Gastroesophageal sphincter (tissue), 4 donors: ENCODE results near the gene FYTTD1. TPM values are rescaled to one million over a fixed set of nuclear protein-coding genes. Genes with fewer than 3 reads are reported as not detected.

Experiments used
- ATAC-seq: fragments of 150-250 bp; one replicate; pipeline ENCODE4 v1.9.1; 2016; ENCODE audit warnings: mild to moderate bottlenecking, moderate library complexity
- H3K27ac ChIP-seq, 4 donors: fragments of 200-600 bp; sonication (generic) in 3 of 4; 1 replicate in 3 of 4; 2 replicates in 1 of 4; pipeline ENCODE4 v1.5.1; 2016 to 2019
- H3K27me3 ChIP-seq: fragments of 200-600 bp; sonication (generic); one replicate; pipeline ENCODE4 v1.5.1; 2019
- H3K36me3 ChIP-seq, 2 donors: fragments of 200-600 bp; sonication (generic); one replicate each; pipeline ENCODE4 v1.5.1; 2019; ENCODE audit warnings: control low read depth in 1 of 2
- H3K4me1 ChIP-seq, 3 donors: fragments of 200-600 bp; sonication (generic); 1 replicate in 2 of 3; 2 replicates in 1 of 3; pipeline ENCODE4 v1.5.1; 2016 to 2019; ENCODE audit warnings: control low read depth in 2 of 3
- H3K4me3 ChIP-seq, 2 donors: fragments of 200-600 bp; sonication (generic); one replicate each; pipeline ENCODE4 v1.5.1; 2019; ENCODE audit warnings: mild to moderate bottlenecking in 1 of 2, moderate library complexity in 1 of 2
- H3K9me3 ChIP-seq, 3 donors: fragments of 200-600 bp; sonication (generic); one replicate each; pipeline ENCODE4 v1.5.1; 2017 to 2019; ENCODE audit warnings: control low read depth in 2 of 3
- EP300 ChIP-seq: sonication (generic); formaldehyde crosslinking; IDR thresholded peaks from one replicate; pipeline ENCODE4 v1.6.1; 2017; ENCODE audit warnings: antibody characterized with exemption, mild to moderate bottlenecking
- POLR2A ChIP-seq, 2 donors: fragments of 450-650 bp; IDR thresholded peaks; one replicate each; pipeline ENCODE4 v1.6.1; 2017; ENCODE audit warnings: antibody characterized with exemption in 2 of 2, mild to moderate bottlenecking in 2 of 2, moderate library complexity in 1 of 2
- POLR2AphosphoS5 ChIP-seq: sonication (generic); formaldehyde crosslinking; IDR thresholded peaks from one replicate; pipeline ENCODE4 v1.6.1; 2017; ENCODE audit warnings: antibody characterized with exemption
- WGBS, 2 donors: methylation state at CpG; one replicate each; pipeline ENCODE4 v1.1.5; 2018; ENCODE audit warnings: low coverage in 1 of 2; 5-methylcytosine and 5-hydroxymethylcytosine counted together
- total RNA-seq, 4 donors: library from RNA; depleted of rRNA; stranded (reverse); fragments of >200 nt; gene quantifications; one replicate each; pipeline ENCODE4 v1.1.0, GENCODE V29; 2016
- TF ChIP-seq, protein P1 (sequence below), 4 experiments: fragments of 200-600 bp in 2 of 4; fragments of 450-650 bp in 2 of 4; sonication (generic) in 1 of 4; IDR thresholded peaks; one replicate each; pipeline ENCODE4 v1.5.1; 2017 to 2019; ENCODE audit warnings: antibody characterized with exemption in 4 of 4, mild to moderate bottlenecking in 2 of 4, moderate library complexity in 2 of 4

FYTTD1 gene
- total RNA-seq, 4 donors from 2014 or later, result 69.1 to 88.1 (median 87.0) TPM

DNA sequence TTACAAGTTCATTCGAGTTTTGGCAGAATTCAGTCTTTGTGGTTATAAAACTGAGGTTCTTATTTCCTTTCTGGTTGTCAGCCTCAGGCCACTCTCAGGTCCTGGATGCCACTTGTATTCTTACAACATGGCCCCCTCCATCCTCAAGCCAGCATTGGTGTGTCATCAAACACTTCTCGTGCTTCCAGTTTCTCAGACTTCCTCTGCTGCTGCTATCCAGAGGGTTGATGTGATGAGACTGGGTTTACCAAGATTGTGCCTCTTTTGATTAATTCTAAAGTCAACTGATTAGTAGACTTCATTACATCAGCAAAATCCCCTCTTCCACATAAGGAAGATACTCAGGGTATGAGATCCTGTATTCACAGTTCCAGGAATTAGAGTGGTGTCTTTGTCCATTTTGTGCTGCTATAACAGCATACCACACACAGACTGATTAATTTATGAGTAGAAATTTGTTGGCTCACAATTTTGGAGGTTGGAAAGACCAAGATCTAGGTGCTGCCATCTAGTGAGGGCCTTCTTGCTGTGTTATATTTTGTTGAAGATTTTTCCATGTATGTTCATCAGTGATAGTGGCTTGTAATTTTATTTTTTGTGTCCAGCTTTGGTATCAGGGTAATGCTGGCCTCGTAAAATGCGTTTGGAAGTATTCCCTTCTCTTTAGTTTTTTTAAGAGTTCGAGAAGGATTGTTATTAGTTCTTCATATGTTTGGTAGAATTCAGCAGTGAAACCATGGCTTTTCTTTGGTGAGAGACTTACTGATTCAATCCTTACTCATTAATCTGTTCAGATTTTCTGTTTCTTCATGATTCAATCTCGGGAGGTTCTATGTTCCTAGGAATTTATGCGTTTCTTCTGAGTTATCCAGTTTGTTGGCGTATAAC lies 52.5 kb downstream of the FYTTD1 start:
- H3K9me3 ChIP-seq, result no peaks in the 10 kb centered on the region
- no peak overlapping the region for H3K4me3 ChIP-seq
- no peak overlapping the region for H3K27ac ChIP-seq
- WGBS, 2 donors, result 51 to 92% methylated on average over 4 to 8 of the region's 8 CpGs
- peak; percentile 48 for ATAC-seq
- H3K36me3 ChIP-seq, result no peaks in the 10 kb centered on the region
- no peaks in the 10 kb centered on the region for H3K27me3 ChIP-seq
- peaks cover 5 to 74% (median 9%) of the 10 kb centered on the region in 3 donors for H3K4me1 ChIP-seq
- TF ChIP-seq EP300, result no peak
- TF ChIP-seq, protein P1, sequence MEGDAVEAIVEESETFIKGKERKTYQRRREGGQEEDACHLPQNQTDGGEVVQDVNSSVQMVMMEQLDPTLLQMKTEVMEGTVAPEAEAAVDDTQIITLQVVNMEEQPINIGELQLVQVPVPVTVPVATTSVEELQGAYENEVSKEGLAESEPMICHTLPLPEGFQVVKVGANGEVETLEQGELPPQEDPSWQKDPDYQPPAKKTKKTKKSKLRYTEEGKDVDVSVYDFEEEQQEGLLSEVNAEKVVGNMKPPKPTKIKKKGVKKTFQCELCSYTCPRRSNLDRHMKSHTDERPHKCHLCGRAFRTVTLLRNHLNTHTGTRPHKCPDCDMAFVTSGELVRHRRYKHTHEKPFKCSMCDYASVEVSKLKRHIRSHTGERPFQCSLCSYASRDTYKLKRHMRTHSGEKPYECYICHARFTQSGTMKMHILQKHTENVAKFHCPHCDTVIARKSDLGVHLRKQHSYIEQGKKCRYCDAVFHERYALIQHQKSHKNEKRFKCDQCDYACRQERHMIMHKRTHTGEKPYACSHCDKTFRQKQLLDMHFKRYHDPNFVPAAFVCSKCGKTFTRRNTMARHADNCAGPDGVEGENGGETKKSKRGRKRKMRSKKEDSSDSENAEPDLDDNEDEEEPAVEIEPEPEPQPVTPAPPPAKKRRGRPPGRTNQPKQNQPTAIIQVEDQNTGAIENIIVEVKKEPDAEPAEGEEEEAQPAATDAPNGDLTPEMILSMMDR (IDR thresholded peaks at IDR 0.05), result peak in 2 of 4 experiments; percentile 13 to 16

DNA sequence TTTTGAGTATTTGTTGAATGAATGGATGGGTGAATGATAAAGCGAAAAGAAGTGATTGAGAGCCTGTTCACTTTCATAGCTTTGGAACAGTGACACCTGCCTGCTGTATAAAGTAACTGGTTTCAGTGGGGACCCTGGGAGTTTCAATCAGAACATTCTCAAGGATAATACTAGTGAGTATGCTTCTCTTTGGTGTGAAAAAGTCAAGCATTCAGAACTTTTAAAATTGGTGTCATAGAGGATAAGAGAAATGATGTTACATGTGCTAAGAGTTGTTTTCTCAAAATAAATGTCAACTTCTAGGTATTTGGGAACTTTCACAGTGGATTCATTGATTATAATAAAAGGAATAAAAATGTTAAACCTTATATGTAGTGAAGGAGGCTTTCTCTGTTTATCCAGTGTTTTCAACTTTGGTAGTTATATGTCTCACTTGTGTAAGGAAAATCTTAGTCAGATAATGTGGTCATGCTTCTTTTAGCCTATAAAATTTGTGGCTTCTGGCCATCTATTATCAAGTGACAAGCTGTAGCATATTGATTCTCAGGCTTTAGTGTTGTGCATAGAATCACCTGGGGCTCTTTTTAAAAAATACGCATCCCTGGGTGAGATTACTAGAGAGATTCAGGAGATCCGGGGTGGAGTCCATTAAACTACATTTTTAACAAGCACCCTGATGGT lies 53.2 kb downstream of the FYTTD1 start:
- H3K4me3 ChIP-seq, result no peak overlapping the region
- no peak overlapping the region for H3K27ac ChIP-seq
- 86 to 90% methylated on average over 3 of the region's 3 CpGs for WGBS, 2 donors
- peaks cover 5 to 72% (median 9%) of the 10 kb centered on the region in 3 donors for H3K4me1 ChIP-seq
- H3K9me3 ChIP-seq, result no peaks in the 10 kb centered on the region
- no peaks in the 10 kb centered on the region for H3K36me3 ChIP-seq
- no peak for ATAC-seq
- no peak for TF ChIP-seq POLR2A (IDR thresholded peaks at IDR 0.05)
- no peak for TF ChIP-seq EP300
- TF ChIP-seq POLR2AphosphoS5, result no peak
- TF ChIP-seq, protein P1 (IDR thresholded peaks at IDR 0.05), result no peak
- H3K27me3 ChIP-seq, result no peaks in the 10 kb centered on the region

DNA sequence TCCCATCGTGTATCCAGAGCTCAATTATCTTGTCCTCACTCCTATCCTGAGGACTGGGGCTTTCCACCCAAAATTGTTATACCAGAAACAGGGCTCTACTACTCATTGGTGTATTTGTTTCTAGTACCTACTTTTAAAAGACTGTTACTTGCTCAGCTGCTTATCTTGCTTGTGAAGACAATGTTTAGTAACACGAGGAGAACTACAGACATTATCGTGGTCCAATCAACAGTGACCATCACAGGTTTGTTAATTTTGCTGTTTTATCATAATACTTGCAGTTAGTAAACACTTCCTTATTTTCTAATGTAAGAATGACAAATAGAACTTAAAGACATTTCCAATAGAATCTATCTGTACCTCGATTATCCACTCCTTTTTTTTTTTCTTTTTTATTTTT lies 54.8 kb downstream of the FYTTD1 start:
- TF ChIP-seq POLR2AphosphoS5 (no peak), EP300 (no peak), POLR2A (IDR thresholded peaks at IDR 0.05) (no peak)
- TF ChIP-seq, protein P1 (IDR thresholded peaks at IDR 0.05), result no peak
- no peaks in the 10 kb centered on the region for H3K9me3 ChIP-seq
- no peak overlapping the region for H3K27ac ChIP-seq
- H3K27me3 ChIP-seq, result no peaks in the 10 kb centered on the region
- H3K36me3 ChIP-seq, result no peaks in the 10 kb centered on the region
- WGBS, 2 donors, result 73 to 76% methylated on average over 3 to 4 of the region's 4 CpGs
- no peak overlapping the region for H3K4me3 ChIP-seq
- H3K4me1 ChIP-seq, result peaks cover 2 to 72% (median 12%) of the 10 kb centered on the region in 3 donors
- no peak for ATAC-seq

DNA sequence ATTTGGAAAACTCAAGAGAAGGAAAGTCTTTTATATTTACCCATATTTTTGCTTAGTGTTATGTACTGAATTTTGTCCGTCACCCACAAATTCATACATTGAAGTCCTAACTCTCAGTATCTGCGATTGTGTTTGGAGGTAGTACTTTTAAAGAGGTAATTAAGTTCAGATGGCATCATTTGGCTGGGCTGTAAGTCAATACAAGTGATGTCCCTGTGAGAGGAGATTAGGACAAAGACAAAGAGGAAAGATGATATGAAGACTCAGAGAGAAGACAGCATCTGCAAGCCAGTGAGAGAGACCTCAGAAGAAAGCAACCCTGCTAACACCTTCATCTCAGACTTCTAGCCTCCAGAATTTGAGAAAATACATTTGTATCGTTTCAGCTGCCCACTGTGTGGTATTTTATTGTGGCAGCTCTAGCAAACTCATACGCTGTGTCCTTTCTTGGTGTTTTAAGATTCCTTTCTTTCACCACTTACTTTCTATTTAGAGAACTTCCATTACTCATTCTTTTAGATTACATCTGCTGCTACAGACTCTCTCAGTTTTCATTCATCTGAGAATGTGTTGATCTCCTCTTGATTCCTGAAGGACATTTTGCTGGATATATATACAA lies 58.4 kb downstream of the FYTTD1 start:
- TF ChIP-seq EP300, result no peak
- TF ChIP-seq POLR2AphosphoS5, result no peak
- TF ChIP-seq POLR2A (IDR thresholded peaks at IDR 0.05), result no peak
- TF ChIP-seq, protein P1 (IDR thresholded peaks at IDR 0.05), result no peak
- Histone ChIP-seq H3K27me3 (no peaks in the 10 kb centered on the region), H3K36me3 (no peaks in the 10 kb centered on the region), H3K27ac (peak overlapping the region; percentile 68 to 76 (median 74)), H3K4me3 (no peak overlapping the region), H3K4me1 (peaks cover 8 to 73% (median 16%) of the 10 kb centered on the region in 3 donors), H3K9me3 (no peaks in the 10 kb centered on the region)
- ATAC-seq, result no peak
- 57 to 59% methylated on average over 4 of the region's 4 CpGs for WGBS, 2 donors
